ENCODE results near the gene NACC2. TPM values are rescaled to one million over a fixed set of nuclear protein-coding genes. Genes with fewer than 3 reads are reported as not detected.

The NACC2 gene
- total and polyA plus RNA-seq, 4 donors, result 4.8 to 17.8 (median 8.8) TPM

DNA sequence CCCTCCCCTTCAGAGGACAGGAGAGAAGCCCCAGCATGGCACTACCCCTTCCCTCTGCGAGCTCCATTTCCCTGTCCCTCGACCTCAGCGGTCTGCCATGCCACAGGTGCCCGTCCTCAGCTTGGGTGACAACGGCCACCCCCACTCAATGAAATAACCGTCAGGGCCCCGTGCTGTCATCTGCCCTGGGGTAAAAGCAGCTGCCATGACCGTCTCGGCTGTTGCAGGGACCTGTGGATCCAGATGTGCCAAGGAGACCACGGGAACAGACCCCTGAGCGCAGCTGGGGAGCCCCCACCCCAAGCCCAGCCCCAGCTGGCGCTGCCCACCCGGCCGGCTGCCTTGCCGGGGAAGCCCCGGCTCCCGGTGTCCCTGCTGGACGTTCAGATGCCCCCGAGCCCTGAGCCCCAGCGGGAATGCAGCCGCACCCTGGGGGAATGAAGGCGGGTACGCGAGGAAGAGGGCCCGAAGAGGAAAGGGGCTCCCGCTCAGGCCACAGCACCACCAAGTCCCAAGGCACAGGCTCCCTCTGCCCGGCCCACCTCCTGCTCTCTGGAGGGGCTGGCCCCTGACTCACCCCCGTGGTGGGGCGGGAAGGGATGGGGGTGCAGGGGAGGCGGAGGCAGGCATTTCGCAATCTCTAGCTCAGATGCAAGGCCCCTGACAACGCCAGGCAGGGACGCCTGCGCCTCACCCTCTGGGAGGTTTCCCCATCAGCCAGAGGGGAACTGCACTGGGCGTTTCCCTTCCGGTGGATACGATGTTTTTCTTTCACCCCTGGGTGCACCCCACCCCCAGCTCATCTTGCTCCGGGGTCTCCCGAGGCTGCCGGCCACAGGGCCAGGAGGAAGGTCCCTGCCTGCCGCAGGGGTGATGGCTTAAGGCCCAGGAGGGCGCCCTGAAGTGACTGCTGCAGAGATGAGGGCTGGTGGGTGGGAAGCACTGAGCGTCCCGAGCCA lies 49.2 kb downstream of the NACC2 start:
- no peak overlapping the region for H3K9ac ChIP-seq (ENCODE audit: low read depth in 1 of 2, low read length in 2 of 2)
- peak overlapping the region in 1 of 2 donors; percentile 42 for H3K27ac ChIP-seq (ENCODE audit: low read depth in 1 of 2, low read length in 2 of 2)
- peaks cover 3 to 27% (median 12%) of the 10 kb centered on the region in 4 donors for H3K36me3 ChIP-seq (ENCODE audit: control insufficient read depth in 4 of 4, insufficient read depth in 3 of 4, low read depth in 1 of 4, low read length in 3 of 4)
- DNase-seq (ENCODE audit: low spot score), result peak; percentile 34
- H3K4me3 ChIP-seq (ENCODE audit: low read depth in 1 of 3, low read length in 3 of 3), result no peak overlapping the region
- H3K27me3 ChIP-seq (ENCODE audit: control insufficient read depth in 4 of 4, insufficient read depth in 4 of 4, low read length in 3 of 4), result no peaks in the 10 kb centered on the region
- TF ChIP-seq, protein P1, sequence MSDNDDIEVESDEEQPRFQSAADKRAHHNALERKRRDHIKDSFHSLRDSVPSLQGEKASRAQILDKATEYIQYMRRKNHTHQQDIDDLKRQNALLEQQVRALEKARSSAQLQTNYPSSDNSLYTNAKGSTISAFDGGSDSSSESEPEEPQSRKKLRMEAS (IDR thresholded peaks at IDR 0.05), result no peak
- TF ChIP-seq NR2F2 (IDR thresholded peaks at IDR 0.05) (no peak), FOXA2 (IDR thresholded peaks at IDR 0.05) (no peak)
- TF ChIP-seq, protein P2, sequence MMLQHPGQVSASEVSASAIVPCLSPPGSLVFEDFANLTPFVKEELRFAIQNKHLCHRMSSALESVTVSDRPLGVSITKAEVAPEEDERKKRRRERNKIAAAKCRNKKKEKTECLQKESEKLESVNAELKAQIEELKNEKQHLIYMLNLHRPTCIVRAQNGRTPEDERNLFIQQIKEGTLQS (IDR thresholded peaks at IDR 0.05), result no peak
- 89% methylated on average over 44 of the region's 44 CpGs for WGBS
- H3K9me3 ChIP-seq (ENCODE audit: control insufficient read depth in 4 of 4, low read length in 3 of 4), result no peaks in the 10 kb centered on the region
- H3K4me1 ChIP-seq (ENCODE audit: control insufficient read depth in 4 of 4, insufficient read depth in 4 of 4, low read length in 3 of 4), result no peaks in the 10 kb centered on the region

DNA sequence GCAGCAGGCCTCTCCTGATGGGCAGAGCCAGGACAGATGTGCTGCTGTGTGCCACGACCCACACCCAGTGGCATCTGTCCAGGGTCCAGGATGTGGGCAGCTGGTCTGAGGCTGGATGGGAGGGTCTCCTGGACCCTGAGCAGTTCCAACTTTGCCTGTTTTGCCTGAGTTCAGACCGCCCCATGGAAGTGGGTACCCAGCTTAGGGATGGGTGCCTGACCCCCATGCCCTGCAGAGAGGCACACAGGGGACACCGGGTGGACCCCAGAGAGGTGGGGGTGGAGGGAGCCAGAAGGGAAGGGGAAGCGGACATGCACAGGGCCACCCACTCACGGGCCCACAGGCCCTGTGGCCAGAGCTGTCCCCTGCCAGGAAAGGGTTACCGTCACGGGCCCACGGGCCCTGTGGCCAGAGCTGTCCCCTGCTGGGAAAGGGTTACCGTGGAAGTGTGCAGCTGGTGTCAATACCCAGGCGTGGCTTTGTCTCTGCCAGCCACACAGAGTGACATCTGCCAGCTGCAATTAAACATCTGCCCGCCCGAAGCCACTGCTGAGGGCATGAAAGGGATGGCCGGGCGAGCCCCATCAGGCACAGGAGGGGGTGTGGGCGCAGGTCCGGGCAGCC lies 50.0 kb downstream of the NACC2 start:
- DNase-seq (ENCODE audit: low spot score), result peak; percentile 29
- Histone ChIP-seq H3K9me3 (ENCODE audit: control insufficient read depth in 4 of 4, low read length in 3 of 4) (no peaks in the 10 kb centered on the region), H3K36me3 (ENCODE audit: control insufficient read depth in 4 of 4, insufficient read depth in 3 of 4, low read depth in 1 of 4, low read length in 3 of 4) (peaks cover 3 to 25% (median 11%) of the 10 kb centered on the region in 4 donors), H3K27me3 (ENCODE audit: control insufficient read depth in 4 of 4, insufficient read depth in 4 of 4, low read length in 3 of 4) (no peaks in the 10 kb centered on the region), H3K9ac (ENCODE audit: low read depth in 1 of 2, low read length in 2 of 2) (no peak overlapping the region), H3K4me3 (ENCODE audit: low read depth in 1 of 3, low read length in 3 of 3) (no peak overlapping the region), H3K4me1 (ENCODE audit: control insufficient read depth in 4 of 4, insufficient read depth in 4 of 4, low read length in 3 of 4) (no peaks in the 10 kb centered on the region), H3K27ac (ENCODE audit: low read depth in 1 of 2, low read length in 2 of 2) (no peak overlapping the region)
- TF ChIP-seq YY1 (IDR thresholded peaks at IDR 0.05), result no peak
- no peak for TF ChIP-seq TAF1 (conservative IDR thresholded peaks at IDR 0.05)
- TF ChIP-seq, protein P3, sequence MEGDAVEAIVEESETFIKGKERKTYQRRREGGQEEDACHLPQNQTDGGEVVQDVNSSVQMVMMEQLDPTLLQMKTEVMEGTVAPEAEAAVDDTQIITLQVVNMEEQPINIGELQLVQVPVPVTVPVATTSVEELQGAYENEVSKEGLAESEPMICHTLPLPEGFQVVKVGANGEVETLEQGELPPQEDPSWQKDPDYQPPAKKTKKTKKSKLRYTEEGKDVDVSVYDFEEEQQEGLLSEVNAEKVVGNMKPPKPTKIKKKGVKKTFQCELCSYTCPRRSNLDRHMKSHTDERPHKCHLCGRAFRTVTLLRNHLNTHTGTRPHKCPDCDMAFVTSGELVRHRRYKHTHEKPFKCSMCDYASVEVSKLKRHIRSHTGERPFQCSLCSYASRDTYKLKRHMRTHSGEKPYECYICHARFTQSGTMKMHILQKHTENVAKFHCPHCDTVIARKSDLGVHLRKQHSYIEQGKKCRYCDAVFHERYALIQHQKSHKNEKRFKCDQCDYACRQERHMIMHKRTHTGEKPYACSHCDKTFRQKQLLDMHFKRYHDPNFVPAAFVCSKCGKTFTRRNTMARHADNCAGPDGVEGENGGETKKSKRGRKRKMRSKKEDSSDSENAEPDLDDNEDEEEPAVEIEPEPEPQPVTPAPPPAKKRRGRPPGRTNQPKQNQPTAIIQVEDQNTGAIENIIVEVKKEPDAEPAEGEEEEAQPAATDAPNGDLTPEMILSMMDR (IDR thresholded peaks at IDR 0.05; ENCODE audit: low read depth, low read length, missing input control), result no peak
- no peak for TF ChIP-seq RXRA (IDR thresholded peaks at IDR 0.05)
- TF ChIP-seq NR2F2 (IDR thresholded peaks at IDR 0.05), result no peak
- TF ChIP-seq, protein P4, sequence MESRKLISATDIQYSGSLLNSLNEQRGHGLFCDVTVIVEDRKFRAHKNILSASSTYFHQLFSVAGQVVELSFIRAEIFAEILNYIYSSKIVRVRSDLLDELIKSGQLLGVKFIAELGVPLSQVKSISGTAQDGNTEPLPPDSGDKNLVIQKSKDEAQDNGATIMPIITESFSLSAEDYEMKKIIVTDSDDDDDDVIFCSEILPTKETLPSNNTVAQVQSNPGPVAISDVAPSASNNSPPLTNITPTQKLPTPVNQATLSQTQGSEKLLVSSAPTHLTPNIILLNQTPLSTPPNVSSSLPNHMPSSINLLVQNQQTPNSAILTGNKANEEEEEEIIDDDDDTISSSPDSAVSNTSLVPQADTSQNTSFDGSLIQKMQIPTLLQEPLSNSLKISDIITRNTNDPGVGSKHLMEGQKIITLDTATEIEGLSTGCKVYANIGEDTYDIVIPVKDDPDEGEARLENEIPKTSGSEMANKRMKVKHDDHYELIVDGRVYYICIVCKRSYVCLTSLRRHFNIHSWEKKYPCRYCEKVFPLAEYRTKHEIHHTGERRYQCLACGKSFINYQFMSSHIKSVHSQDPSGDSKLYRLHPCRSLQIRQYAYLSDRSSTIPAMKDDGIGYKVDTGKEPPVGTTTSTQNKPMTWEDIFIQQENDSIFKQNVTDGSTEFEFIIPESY (IDR thresholded peaks at IDR 0.05), result no peak
- no peak for TF ChIP-seq RAD21 (IDR thresholded peaks at IDR 0.05)
- TF ChIP-seq GABPA (IDR thresholded peaks at IDR 0.05 in 1 of 2, conservative IDR thresholded peaks at IDR 0.05 in 1 of 2), result no peak
- no peak for TF ChIP-seq FOXA1 (IDR thresholded peaks at IDR 0.05)
- no peak for TF ChIP-seq JUND (IDR thresholded peaks at IDR 0.05)
- TF ChIP-seq, protein P1 (IDR thresholded peaks at IDR 0.05), result no peak
- no peak for TF ChIP-seq SP1 (IDR thresholded peaks at IDR 0.05)
- TF ChIP-seq, protein P2 (IDR thresholded peaks at IDR 0.05), result no peak
- no peak for TF ChIP-seq HNF4A (conservative IDR thresholded peaks at IDR 0.05)
- no peak for TF ChIP-seq HNF4G (IDR thresholded peaks at IDR 0.05)
- TF ChIP-seq, protein P5, sequence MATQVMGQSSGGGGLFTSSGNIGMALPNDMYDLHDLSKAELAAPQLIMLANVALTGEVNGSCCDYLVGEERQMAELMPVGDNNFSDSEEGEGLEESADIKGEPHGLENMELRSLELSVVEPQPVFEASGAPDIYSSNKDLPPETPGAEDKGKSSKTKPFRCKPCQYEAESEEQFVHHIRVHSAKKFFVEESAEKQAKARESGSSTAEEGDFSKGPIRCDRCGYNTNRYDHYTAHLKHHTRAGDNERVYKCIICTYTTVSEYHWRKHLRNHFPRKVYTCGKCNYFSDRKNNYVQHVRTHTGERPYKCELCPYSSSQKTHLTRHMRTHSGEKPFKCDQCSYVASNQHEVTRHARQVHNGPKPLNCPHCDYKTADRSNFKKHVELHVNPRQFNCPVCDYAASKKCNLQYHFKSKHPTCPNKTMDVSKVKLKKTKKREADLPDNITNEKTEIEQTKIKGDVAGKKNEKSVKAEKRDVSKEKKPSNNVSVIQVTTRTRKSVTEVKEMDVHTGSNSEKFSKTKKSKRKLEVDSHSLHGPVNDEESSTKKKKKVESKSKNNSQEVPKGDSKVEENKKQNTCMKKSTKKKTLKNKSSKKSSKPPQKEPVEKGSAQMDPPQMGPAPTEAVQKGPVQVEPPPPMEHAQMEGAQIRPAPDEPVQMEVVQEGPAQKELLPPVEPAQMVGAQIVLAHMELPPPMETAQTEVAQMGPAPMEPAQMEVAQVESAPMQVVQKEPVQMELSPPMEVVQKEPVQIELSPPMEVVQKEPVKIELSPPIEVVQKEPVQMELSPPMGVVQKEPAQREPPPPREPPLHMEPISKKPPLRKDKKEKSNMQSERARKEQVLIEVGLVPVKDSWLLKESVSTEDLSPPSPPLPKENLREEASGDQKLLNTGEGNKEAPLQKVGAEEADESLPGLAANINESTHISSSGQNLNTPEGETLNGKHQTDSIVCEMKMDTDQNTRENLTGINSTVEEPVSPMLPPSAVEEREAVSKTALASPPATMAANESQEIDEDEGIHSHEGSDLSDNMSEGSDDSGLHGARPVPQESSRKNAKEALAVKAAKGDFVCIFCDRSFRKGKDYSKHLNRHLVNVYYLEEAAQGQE (IDR thresholded peaks at IDR 0.05), result no peak
- no peak for TF ChIP-seq FOXA2 (IDR thresholded peaks at IDR 0.05)
- no peak for TF ChIP-seq EGR1 (IDR thresholded peaks at IDR 0.05; ENCODE audit: low read depth in 2 of 2)
- 81% methylated on average over 16 of the region's 16 CpGs for WGBS

Data from liver (tissue), 9 donors.